ENCODE measurements around the gene CMSS1.

Gene CMSS1

DNA sequence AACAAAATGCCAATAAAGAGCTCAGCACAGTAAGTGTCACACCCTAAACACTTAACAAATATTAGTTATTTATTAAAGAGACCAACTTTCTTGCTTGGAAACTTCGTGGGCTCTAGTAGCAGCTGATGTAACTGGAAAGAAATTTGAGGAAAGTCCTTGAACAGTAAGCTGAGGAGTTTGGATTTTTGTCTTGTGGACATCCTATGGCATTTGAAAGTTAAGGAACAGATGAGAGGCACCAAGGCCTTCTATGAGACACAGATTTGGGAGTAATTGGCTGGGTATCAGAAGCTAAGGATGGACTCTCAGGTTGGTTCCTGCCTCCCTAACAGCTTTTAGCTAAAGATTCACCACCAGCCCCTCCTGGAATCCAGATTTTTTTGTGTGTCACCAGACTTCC is 356.3 kb downstream of the CMSS1 start:
- no peaks in the 10 kb centered on the region; the same call in 1 of the 2 replicates for H3K4me1 ChIP-seq (ENCODE audit: control insufficient read depth, insufficient read depth, low read length)
- no peaks in the 10 kb centered on the region; the same call in 1 of the 2 replicates for H3K36me3 ChIP-seq (ENCODE audit: control insufficient read depth, insufficient read depth, low read length)
- no peak for DNase-seq (ENCODE audit: low read depth, low spot score)
- H3K27me3 ChIP-seq (ENCODE audit: control insufficient read depth, insufficient read depth, low read length) = no peaks in the 10 kb centered on the region
- no peak overlapping the region for H3K4me3 ChIP-seq (ENCODE audit: low read length)
- WGBS (ENCODE audit: insufficient coverage, insufficient read length) = no CpG with 5 or more reads among the region's 1 CpG
- peaks cover 1% of the 10 kb centered on the region; the same call in 1 of the 2 replicates for H3K9me3 ChIP-seq (ENCODE audit: control insufficient read depth, insufficient read depth, low read length)
- H3K27ac ChIP-seq (ENCODE audit: low read length) = no peak overlapping the region

GRCh38 chr3:100175637-100176280 is 358.1 kb downstream of the CMSS1 start:
- peaks cover 7% of the 10 kb centered on the region for H3K9me3 ChIP-seq (ENCODE audit: control insufficient read depth, insufficient read depth, low read length)
- H3K4me1 ChIP-seq (ENCODE audit: control insufficient read depth, insufficient read depth, low read length) = no peaks in the 10 kb centered on the region
- DNase-seq (ENCODE audit: low read depth, low spot score) = no peak
- H3K27ac ChIP-seq (ENCODE audit: low read length) = no peak overlapping the region
- H3K27me3 ChIP-seq (ENCODE audit: control insufficient read depth, insufficient read depth, low read length) = no peaks in the 10 kb centered on the region; the same call in 1 of the 2 replicates
- no peak overlapping the region for H3K4me3 ChIP-seq (ENCODE audit: low read length)
- no peaks in the 10 kb centered on the region; the same call in 1 of the 2 replicates for H3K36me3 ChIP-seq (ENCODE audit: control insufficient read depth, insufficient read depth, low read length)
- no CpG with 5 or more reads among the region's 6 CpGs for WGBS (ENCODE audit: insufficient coverage, insufficient read length)

GRCh38 chr3:100179692-100180349 is 362.2 kb downstream of the CMSS1 start:
- no peak overlapping the region for H3K4me3 ChIP-seq (ENCODE audit: low read length)
- H3K4me1 ChIP-seq (ENCODE audit: control insufficient read depth, insufficient read depth, low read length) = no peaks in the 10 kb centered on the region
- no peaks in the 10 kb centered on the region; the same call in 1 of the 2 replicates for H3K36me3 ChIP-seq (ENCODE audit: control insufficient read depth, insufficient read depth, low read length)
- no CpG with 5 or more reads among the region's 4 CpGs for WGBS (ENCODE audit: insufficient coverage, insufficient read length)
- no peak overlapping the region for H3K27ac ChIP-seq (ENCODE audit: low read length)
- DNase-seq (ENCODE audit: low read depth, low spot score) = no peak
- H3K9me3 ChIP-seq (ENCODE audit: control insufficient read depth, insufficient read depth, low read length) = peaks cover 7% of the 10 kb centered on the region
- H3K27me3 ChIP-seq (ENCODE audit: control insufficient read depth, insufficient read depth, low read length) = no peaks in the 10 kb centered on the region; the same call in 1 of the 2 replicates

DNA sequence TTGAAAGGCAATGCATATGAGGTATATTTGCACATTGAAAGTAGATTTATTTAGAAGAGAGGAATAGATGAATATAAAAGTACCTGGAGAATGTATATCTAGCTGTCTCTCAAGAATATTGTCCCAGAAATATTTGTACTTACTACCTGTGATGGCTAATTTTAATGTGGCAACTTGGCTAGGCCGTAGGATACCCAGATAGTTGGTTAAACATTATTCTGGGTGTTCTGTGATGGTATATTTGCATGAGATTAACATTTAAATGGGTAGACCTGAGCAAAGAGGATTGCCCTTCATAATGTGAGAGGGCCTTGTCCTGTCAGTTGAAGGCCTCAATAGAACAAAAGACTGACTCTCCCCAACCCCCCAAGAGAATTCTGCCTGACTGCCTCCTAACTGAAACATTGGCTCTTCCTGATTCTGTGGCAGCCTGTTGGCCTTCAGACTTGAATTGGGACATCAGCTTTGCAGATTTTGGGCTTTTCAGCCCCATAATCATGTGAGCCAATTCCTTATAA is 366.0 kb downstream of the CMSS1 start:
- peaks cover 5% of the 10 kb centered on the region for H3K9me3 ChIP-seq (ENCODE audit: control insufficient read depth, insufficient read depth, low read length)
- H3K27me3 ChIP-seq (ENCODE audit: control insufficient read depth, insufficient read depth, low read length) = no peaks in the 10 kb centered on the region; the same call in 1 of the 2 replicates
- DNase-seq (ENCODE audit: low read depth, low spot score) = peak; percentile 7
- no peaks in the 10 kb centered on the region; the same call in 1 of the 2 replicates for H3K36me3 ChIP-seq (ENCODE audit: control insufficient read depth, insufficient read depth, low read length)
- H3K4me1 ChIP-seq (ENCODE audit: control insufficient read depth, insufficient read depth, low read length) = no peaks in the 10 kb centered on the region
- H3K4me3 ChIP-seq (ENCODE audit: low read length) = no peak overlapping the region
- WGBS (ENCODE audit: insufficient coverage, insufficient read length) = no CpG with 5 or more reads among the region's 1 CpG
- H3K27ac ChIP-seq (ENCODE audit: low read length) = no peak overlapping the region

- Histone ChIP-seq H3K4me3 (ENCODE audit: low read length) (no peak overlapping the region), H3K27ac (ENCODE audit: low read length) (no peak overlapping the region), H3K4me1 (ENCODE audit: control insufficient read depth, insufficient read depth, low read length) (no peaks in the 10 kb centered on the region), H3K9me3 (ENCODE audit: control insufficient read depth, insufficient read depth, low read length) (no peaks in the 10 kb centered on the region), H3K27me3 (ENCODE audit: control insufficient read depth, insufficient read depth, low read length) (no peaks in the 10 kb centered on the region), H3K36me3 (ENCODE audit: control insufficient read depth, insufficient read depth, low read length) (no peaks in the 10 kb centered on the region)
- WGBS (ENCODE audit: insufficient coverage, insufficient read length) = no CpG with 5 or more reads among the region's 2 CpGs
- DNase-seq (ENCODE audit: low read depth, low spot score) = no peak
Measured at GRCh38 chr3:100184948-100185570, 367.4 kb downstream of the CMSS1 start.

GRCh38 chr3:100185847-100186246 is 368.2 kb downstream of the CMSS1 start:
- H3K4me3 ChIP-seq (ENCODE audit: low read length) = no peak overlapping the region
- no peaks in the 10 kb centered on the region for H3K9me3 ChIP-seq (ENCODE audit: control insufficient read depth, insufficient read depth, low read length)
- no peaks in the 10 kb centered on the region for H3K27me3 ChIP-seq (ENCODE audit: control insufficient read depth, insufficient read depth, low read length)
- no peak overlapping the region for H3K27ac ChIP-seq (ENCODE audit: low read length)
- H3K4me1 ChIP-seq (ENCODE audit: control insufficient read depth, insufficient read depth, low read length) = no peaks in the 10 kb centered on the region
- no peak for DNase-seq (ENCODE audit: low read depth, low spot score)
- WGBS (ENCODE audit: insufficient coverage, insufficient read length) = no CpG with 5 or more reads among the region's 5 CpGs
- H3K36me3 ChIP-seq (ENCODE audit: control insufficient read depth, insufficient read depth, low read length) = no peaks in the 10 kb centered on the region

GRCh38 chr3:100189444-100189964 is 371.8 kb downstream of the CMSS1 start:
- no peak for DNase-seq (ENCODE audit: low read depth, low spot score)
- no peaks in the 10 kb centered on the region for H3K27me3 ChIP-seq (ENCODE audit: control insufficient read depth, insufficient read depth, low read length)
- no CpG with 5 or more reads among the region's 4 CpGs for WGBS (ENCODE audit: insufficient coverage, insufficient read length)
- no peaks in the 10 kb centered on the region for H3K9me3 ChIP-seq (ENCODE audit: control insufficient read depth, insufficient read depth, low read length)
- no peak overlapping the region for H3K4me3 ChIP-seq (ENCODE audit: low read length)
- H3K36me3 ChIP-seq (ENCODE audit: control insufficient read depth, insufficient read depth, low read length) = no peaks in the 10 kb centered on the region
- no peaks in the 10 kb centered on the region for H3K4me1 ChIP-seq (ENCODE audit: control insufficient read depth, insufficient read depth, low read length)
- H3K27ac ChIP-seq (ENCODE audit: low read length) = no peak overlapping the region

DNA sequence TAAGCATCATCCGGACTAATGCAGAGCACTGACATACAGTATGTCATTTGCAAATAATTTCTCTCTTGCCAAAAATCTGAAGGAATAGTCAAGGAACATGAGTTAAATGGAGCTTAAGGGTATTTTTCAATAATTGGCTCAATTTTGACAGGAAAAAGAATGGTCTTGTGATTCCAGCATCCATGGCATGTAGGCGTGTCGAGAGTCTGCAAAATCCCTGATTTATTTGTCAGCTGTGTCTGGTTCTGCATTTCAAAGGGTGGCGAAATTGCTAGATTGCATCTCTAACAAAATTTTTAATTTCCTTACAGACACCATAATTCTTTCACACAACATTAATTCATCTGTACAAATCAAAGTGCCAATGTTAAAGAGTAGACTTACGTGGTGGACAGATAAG is 377.7 kb downstream of the CMSS1 start:
- Histone ChIP-seq H3K4me1 (ENCODE audit: control insufficient read depth, insufficient read depth, low read length) (no peaks in the 10 kb centered on the region), H3K9me3 (ENCODE audit: control insufficient read depth, insufficient read depth, low read length) (no peaks in the 10 kb centered on the region), H3K4me3 (ENCODE audit: low read length) (no peak overlapping the region), H3K27me3 (ENCODE audit: control insufficient read depth, insufficient read depth, low read length) (no peaks in the 10 kb centered on the region), H3K27ac (ENCODE audit: low read length) (no peak overlapping the region), H3K36me3 (ENCODE audit: control insufficient read depth, insufficient read depth, low read length) (no peaks in the 10 kb centered on the region)
- no CpG with 5 or more reads among the region's 5 CpGs for WGBS (ENCODE audit: insufficient coverage, insufficient read length)
- no peak for DNase-seq (ENCODE audit: low read depth, low spot score)

GRCh38 chr3:100197876-100198275 is 380.2 kb downstream of the CMSS1 start:
- no peak overlapping the region for H3K27ac ChIP-seq (ENCODE audit: low read length)
- WGBS (ENCODE audit: insufficient coverage, insufficient read length) = no CpG with 5 or more reads among the region's 8 CpGs
- H3K9me3 ChIP-seq (ENCODE audit: control insufficient read depth, insufficient read depth, low read length) = no peaks in the 10 kb centered on the region
- H3K27me3 ChIP-seq (ENCODE audit: control insufficient read depth, insufficient read depth, low read length) = no peaks in the 10 kb centered on the region
- no peaks in the 10 kb centered on the region for H3K36me3 ChIP-seq (ENCODE audit: control insufficient read depth, insufficient read depth, low read length)
- no peaks in the 10 kb centered on the region for H3K4me1 ChIP-seq (ENCODE audit: control insufficient read depth, insufficient read depth, low read length)
- no peak overlapping the region for H3K4me3 ChIP-seq (ENCODE audit: low read length)
- no peak for DNase-seq (ENCODE audit: low read depth, low spot score)

- Histone ChIP-seq H3K36me3 (ENCODE audit: control insufficient read depth, insufficient read depth, low read length) (no peaks in the 10 kb centered on the region), H3K9me3 (ENCODE audit: control insufficient read depth, insufficient read depth, low read length) (no peaks in the 10 kb centered on the region), H3K4me3 (ENCODE audit: low read length) (no peak overlapping the region), H3K27me3 (ENCODE audit: control insufficient read depth, insufficient read depth, low read length) (no peaks in the 10 kb centered on the region), H3K4me1 (ENCODE audit: control insufficient read depth, insufficient read depth, low read length) (no peaks in the 10 kb centered on the region), H3K27ac (ENCODE audit: low read length) (no peak overlapping the region)
- no peak for DNase-seq (ENCODE audit: low read depth, low spot score)
- WGBS (ENCODE audit: insufficient coverage, insufficient read length) = no CpG with 5 or more reads among the region's 6 CpGs
Measured at GRCh38 chr3:100198579-100199269, 381.1 kb downstream of the CMSS1 start.

All from iPS DF 6.9 (cell line).